Epithelial cell of esophagus (primary cell): ENCODE data around the gene RPS6KB2.
"Not testable (repeated sequence)": the region's sequence is repeated elsewhere in the genome, so short reads cannot be mapped to it uniquely, and the experiment has no call there.

Source experiments
- DNase-seq: peaks from one replicate; pipeline ENCODE4 v3.0.0; 2010; ENCODE audit warnings: low read depth
- H3K4me3 ChIP-seq: 2 replicates; pipeline ENCODE4 v1.5.1; 2011; ENCODE audit warnings: mild to moderate bottlenecking, low read length, control low read depth
- CTCF ChIP-seq: IDR thresholded peaks from 2 replicates; pipeline ENCODE4 v1.5.1; 2011; ENCODE audit warnings: low read depth, mild to moderate bottlenecking, low read length, control low read depth, inconsistent platforms; ENCODE audit not compliant: insufficient read depth; ENCODE audit errors: missing control alignments

The RPS6KB2 gene

DNA sequence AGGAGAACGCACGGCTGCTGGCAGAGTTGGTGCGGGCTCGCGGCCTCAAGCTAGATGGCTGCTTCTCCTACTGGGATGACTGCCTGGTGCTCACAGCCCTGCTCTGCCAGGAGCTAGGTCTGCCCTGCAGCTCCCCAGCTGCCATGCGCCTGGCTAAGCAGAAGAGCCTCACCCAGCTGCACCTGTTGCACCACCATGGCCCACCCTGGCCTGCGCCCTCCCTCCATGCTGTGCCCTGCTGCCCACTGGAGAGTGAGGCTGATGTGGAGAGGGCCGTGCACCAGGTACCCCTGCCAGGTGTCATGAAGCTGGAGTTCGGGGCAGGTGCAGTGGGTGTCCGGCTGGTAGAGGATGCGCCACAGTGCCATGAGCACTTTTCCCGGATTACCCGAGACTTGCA lies 4.8 kb upstream of the RPS6KB2 start:
- no peak for DNase-seq
- H3K4me3 ChIP-seq, result no peak overlapping the region
- TF ChIP-seq CTCF, result no peak

- no peak overlapping the region for H3K4me3 ChIP-seq
- no peak for DNase-seq
- no peak for TF ChIP-seq CTCF
These were observed 4.2 kb upstream of the RPS6KB2 start for GRCh38 chr11:67423891-67424613.

DNA sequence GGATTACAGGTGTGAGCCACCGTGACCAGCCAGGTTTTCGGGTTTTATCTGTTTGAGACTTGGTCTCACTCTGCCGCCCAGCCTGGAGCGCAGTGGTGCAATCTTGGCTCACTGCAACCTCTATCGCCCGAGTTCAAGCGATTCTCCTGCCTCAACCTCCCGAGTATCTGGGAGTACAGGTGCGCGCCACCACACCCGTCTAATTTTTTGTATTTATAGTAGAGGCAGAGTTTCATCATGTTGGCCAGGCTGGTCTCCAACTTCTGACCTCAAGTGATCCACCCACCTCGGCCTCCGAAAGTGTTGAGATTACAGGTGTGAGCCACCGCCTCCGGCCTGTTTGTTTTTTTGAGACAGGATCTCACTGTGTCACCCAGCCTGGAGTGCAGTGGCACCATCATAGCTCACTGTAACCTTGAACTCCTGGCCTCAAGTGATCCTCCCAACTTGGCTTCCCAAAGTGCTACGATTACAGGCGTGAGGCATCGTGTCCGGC lies 882 bp upstream of the RPS6KB2 start:
- peak overlapping the region; percentile 99 for H3K4me3 ChIP-seq

GRCh38 chr11:67429038-67429668 lies 859 bp downstream of the RPS6KB2 start:
- no peak for TF ChIP-seq CTCF
- DNase-seq, result peak; percentile 49
- peak overlapping the region; percentile 99 for H3K4me3 ChIP-seq

More for the DNA sequence above, 882 bp upstream of the RPS6KB2 start:
- not testable (repeated sequence) for DNase-seq

GRCh38 chr11:67429722-67430121 lies 1.4 kb downstream of the RPS6KB2 start:
- H3K4me3 ChIP-seq, result peak overlapping the region; percentile 99
- no peak for TF ChIP-seq CTCF
- DNase-seq, result no peak

DNA sequence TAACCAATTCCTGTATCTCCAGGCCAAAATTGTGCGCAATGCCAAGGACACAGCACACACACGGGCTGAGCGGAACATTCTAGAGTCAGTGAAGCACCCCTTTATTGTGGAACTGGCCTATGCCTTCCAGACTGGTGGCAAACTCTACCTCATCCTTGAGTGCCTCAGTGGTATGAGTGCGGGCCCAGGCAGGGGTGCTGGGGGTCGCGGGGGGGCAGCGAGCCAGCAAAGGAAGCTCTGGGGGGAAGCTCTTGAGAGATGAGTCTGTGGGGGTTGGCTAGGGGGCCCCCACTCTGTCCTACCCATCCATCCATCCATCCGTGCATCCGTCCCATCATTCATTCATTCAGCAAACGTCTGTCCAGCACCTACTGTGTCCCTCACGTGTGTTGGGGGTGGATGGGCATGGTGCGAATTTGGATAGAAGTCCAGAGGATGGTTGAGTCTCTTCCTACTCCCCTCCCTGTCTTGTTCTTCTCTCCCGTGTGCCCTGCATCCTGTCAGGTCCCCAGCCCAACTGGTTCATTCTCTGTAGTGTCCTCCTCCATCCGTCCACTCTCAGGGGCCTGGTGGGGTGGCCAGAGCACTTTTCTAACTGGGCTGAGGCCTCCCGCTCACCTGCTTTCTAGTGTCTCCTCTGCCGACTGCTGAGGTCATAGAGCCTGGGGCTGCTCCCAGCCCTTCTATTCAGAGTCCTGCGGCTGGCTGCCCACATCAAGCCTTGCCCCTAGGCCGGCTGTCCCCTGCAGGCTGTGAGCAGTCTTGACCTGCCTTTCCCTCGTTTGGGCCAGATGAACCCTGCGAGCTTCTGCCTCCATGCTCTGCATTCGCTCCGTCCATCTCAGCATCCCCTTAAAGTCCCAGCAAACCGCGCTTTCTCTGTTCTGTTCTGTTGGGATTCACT lies 3.3 kb downstream of the RPS6KB2 start:
- no peak for DNase-seq

More for the DNA sequence above, 3.3 kb downstream of the RPS6KB2 start:
- no peak for TF ChIP-seq CTCF
- H3K4me3 ChIP-seq, result no peak overlapping the region
